Ascending aorta (tissue), 2 donors: Measurements from ENCODE around the gene SLC28A1. TPM values are rescaled to one million over a fixed set of nuclear protein-coding genes. Genes with fewer than 3 reads are reported as not detected.

Experiments used
- DNase-seq, 2 donors: peaks; one replicate each; pipeline ENCODE4 v3.0.0-alpha.2; 2019; ENCODE audit warnings: low spot score in 2 of 2
- H3K27ac ChIP-seq, 2 donors: fragments of 200-600 bp; sonication (generic); one replicate each; pipeline ENCODE4 v1.5.1; 2016 to 2017; ENCODE audit warnings: mild to moderate bottlenecking in 1 of 2
- H3K27me3 ChIP-seq: fragments of 200-600 bp; sonication (generic); one replicate; pipeline ENCODE4 v1.5.1; 2017
- H3K36me3 ChIP-seq, 2 donors: fragments of 200-600 bp; sonication (generic); one replicate each; pipeline ENCODE4 v1.5.1; 2016
- H3K4me1 ChIP-seq, 2 donors: fragments of 200-600 bp; sonication (generic); one replicate each; pipeline ENCODE4 v1.5.1; 2016 to 2017; ENCODE audit warnings: mild to moderate bottlenecking in 1 of 2
- H3K4me3 ChIP-seq, 2 donors: fragments of 200-600 bp; sonication (generic); one replicate each; pipeline ENCODE4 v1.5.1; 2016 to 2017; ENCODE audit warnings: mild to moderate bottlenecking in 1 of 2
- H3K9me3 ChIP-seq, 2 donors: fragments of 200-600 bp; sonication (generic); one replicate each; pipeline ENCODE4 v1.5.1; 2016
- intact Hi-C: fragments of 100-400 bp; cut with DNase I; formaldehyde crosslinking; loops from one replicate; pipeline ENCODE4 v1.15.1; 2023
- total RNA-seq: library from RNA; depleted of rRNA; stranded (reverse); fragments of >200 nt; gene quantifications from one replicate; pipeline ENCODE4 v1.1.0, GENCODE V29; 2016
- TF ChIP-seq, protein P1 (sequence below), 3 experiments: fragments of 200-600 bp in 2 of 3; fragments of 450-650 bp in 1 of 3; sonication (generic) in 2 of 3; IDR thresholded peaks; one replicate each; pipeline ENCODE4 v1.5.1; 2016 to 2019; ENCODE audit warnings: antibody characterized with exemption in 3 of 3, mild to moderate bottlenecking in 1 of 3, moderate library complexity in 1 of 3

Gene SLC28A1
- total RNA-seq, 1 donor from 2014 or later, result not detected

DNA sequence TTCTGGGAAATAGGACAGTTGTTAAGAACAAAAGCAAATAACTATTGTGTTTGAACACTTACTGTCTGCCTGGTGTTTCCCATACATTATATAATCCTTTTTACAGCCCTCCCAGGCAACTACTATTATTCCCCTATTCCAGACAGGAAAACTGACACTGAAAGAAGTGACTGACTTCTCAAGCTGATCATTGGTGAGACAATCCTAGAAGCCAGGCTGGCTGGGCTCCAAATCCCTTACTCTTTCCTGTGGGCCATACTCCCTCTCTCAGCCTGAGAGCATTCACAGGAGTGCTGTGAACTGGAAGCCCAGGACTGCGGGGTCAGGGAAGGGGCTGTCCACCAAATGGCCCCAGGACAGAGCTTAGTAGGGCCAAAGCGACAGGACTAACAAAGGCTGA, 58.0 kb downstream of the SLC28A1 start:
- H3K9me3 ChIP-seq, result no peaks in the 10 kb centered on the region
- H3K27ac ChIP-seq, result no peak overlapping the region
- TF ChIP-seq, protein P1, sequence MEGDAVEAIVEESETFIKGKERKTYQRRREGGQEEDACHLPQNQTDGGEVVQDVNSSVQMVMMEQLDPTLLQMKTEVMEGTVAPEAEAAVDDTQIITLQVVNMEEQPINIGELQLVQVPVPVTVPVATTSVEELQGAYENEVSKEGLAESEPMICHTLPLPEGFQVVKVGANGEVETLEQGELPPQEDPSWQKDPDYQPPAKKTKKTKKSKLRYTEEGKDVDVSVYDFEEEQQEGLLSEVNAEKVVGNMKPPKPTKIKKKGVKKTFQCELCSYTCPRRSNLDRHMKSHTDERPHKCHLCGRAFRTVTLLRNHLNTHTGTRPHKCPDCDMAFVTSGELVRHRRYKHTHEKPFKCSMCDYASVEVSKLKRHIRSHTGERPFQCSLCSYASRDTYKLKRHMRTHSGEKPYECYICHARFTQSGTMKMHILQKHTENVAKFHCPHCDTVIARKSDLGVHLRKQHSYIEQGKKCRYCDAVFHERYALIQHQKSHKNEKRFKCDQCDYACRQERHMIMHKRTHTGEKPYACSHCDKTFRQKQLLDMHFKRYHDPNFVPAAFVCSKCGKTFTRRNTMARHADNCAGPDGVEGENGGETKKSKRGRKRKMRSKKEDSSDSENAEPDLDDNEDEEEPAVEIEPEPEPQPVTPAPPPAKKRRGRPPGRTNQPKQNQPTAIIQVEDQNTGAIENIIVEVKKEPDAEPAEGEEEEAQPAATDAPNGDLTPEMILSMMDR (IDR thresholded peaks at IDR 0.05), result no peak
- H3K36me3 ChIP-seq, result no peaks in the 10 kb centered on the region
- intact Hi-C loops, result no loop called here
- no peaks in the 10 kb centered on the region for H3K4me1 ChIP-seq
- no peak for DNase-seq
- H3K27me3 ChIP-seq, result no peaks in the 10 kb centered on the region
- H3K4me3 ChIP-seq, result no peak overlapping the region

DNA sequence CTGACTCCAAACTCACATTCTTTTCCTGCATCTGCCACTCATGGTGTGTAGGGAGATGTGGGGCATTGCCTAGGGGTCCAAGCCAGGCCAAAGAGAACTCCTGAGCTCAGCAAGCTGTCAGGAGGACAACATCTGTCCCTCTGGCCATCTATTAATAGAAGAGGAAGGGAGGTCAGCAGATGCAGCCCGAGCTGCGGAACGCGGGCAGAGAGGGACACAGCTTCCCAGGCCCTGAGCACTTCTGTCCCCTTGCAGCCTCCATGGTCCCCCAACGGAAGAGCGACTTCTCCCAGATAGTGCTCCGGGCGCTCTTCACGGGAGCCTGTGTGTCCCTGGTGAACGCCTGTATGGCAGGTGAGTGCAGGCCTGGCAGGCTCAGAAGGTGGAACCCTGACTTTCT, 59.8 kb downstream of the SLC28A1 start:
- intact Hi-C loops, result no loop called here
- Histone ChIP-seq H3K27me3 (no peaks in the 10 kb centered on the region), H3K9me3 (no peaks in the 10 kb centered on the region), H3K4me3 (no peak overlapping the region), H3K27ac (no peak overlapping the region), H3K36me3 (no peaks in the 10 kb centered on the region), H3K4me1 (peaks cover 0 to 11% of the 10 kb centered on the region in 2 donors)
- TF ChIP-seq, protein P1 (IDR thresholded peaks at IDR 0.05), result no peak
- no peak for DNase-seq

DNA sequence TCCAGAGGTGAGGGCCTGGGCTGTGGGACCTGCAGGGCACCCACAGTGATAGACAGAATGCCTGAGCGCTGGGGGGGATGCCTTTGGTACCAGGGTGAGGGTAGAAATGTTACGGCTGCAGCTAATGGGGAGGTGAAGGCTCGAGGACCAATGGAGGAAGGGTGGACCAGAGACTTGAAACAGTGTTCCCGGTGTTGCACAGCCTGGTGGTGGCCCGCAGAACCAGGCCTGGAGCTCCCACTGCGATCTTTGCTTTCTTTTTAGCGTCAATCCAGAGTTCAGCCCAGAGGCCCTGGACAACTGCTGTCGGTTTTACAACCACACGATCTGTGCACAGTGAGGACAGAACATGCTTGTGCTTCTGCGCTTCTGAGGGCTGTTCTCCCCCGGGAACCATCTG, 60.4 kb downstream of the SLC28A1 start:
- no peaks in the 10 kb centered on the region for H3K27me3 ChIP-seq
- H3K4me3 ChIP-seq, result no peak overlapping the region
- no peaks in the 10 kb centered on the region for H3K9me3 ChIP-seq
- H3K36me3 ChIP-seq, result no peaks in the 10 kb centered on the region
- peaks cover 0 to 11% of the 10 kb centered on the region in 2 donors for H3K4me1 ChIP-seq
- no peak overlapping the region for H3K27ac ChIP-seq
- no peak for DNase-seq
- intact Hi-C loops, result no loop called here
- TF ChIP-seq, protein P1 (IDR thresholded peaks at IDR 0.05), result no peak

DNA sequence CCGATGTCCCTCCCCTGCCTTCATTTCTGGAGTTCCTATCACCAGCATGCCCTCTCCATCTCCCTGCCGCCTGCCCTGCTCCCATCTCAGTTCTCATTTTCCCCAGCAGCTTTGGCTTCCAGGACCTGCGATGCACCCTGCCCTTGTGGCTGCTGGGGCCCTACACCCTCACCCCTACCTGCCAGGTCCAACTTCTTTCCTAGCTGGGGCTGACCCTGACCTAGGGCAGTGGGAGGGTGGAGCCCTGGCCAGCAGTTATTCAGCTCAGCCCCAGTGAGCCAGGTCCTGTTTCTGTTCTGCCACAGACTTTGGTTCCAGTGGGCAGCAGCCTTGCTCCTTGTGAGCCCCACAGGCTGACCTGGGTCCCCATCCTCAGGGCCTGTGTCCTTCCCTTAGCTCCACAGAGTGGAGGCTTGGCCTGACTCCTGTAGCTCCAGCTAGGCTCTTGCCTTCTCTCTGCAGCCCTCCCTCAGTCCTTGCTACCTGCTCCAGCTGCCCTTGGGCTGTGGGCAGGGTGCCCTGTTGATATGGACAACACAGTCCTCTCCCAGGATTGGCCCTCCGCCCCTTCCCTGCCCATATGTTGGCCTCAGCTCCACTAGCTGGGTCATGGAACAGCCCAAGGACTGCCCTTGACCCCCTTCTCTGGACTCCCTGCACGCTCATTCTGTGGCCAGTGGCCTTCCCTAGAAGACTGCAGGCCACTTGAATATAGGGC, 62.5 kb downstream of the SLC28A1 start:
- Histone ChIP-seq H3K4me3 (no peak overlapping the region), H3K27ac (peak overlapping the region in 1 of 2 donors; percentile 79), H3K9me3 (no peaks in the 10 kb centered on the region), H3K27me3 (no peaks in the 10 kb centered on the region), H3K4me1 (peaks cover 2 to 17% of the 10 kb centered on the region in 2 donors), H3K36me3 (no peaks in the 10 kb centered on the region)
- TF ChIP-seq, protein P1 (IDR thresholded peaks at IDR 0.05), result no peak
- intact Hi-C loops, result no loop called here
- no peak for DNase-seq

DNA sequence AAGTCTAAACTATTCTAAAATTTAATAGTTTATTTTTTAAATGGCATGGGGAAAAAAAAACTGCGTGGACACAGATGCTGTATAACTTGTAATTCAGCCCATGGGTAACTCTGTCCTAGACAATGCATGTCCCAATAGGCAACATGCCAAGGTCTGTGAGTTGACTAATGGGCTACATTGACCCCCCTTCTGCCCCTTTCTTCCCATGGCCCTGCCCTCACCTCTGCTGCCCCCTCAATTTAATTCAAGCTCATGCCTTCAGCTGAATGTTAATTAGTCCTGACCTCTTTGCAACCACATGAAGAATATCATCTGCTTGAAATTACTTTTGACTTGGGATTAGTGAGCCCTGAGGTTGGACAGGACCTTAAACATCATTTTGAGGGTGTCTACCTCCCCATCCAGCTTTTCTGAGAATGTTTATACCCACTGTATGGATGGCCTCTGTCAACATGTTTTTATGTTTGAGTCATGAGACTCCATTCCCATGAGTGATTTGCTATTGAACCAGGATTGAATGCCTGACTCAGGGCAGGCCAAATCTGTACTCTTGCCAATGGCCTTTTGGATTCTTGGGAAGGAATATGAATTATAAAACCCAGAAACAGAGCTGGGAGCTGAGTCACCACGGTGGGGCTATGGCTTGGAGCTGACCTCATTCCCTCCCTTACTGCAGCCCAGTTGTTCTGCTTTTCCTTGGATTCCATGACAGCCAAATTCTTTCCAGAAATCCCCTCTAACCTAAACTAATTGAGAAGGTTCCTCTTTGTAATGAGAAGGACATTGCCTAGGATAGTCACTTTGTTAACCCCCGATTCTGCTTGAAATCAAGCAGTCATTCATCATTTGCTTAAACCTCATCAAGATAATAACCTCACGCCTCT, 63.7 kb downstream of the SLC28A1 start:
- peak in 1 of 2 donors; percentile 85 for DNase-seq
- peaks cover 2 to 17% of the 10 kb centered on the region in 2 donors for H3K4me1 ChIP-seq
- H3K9me3 ChIP-seq, result no peaks in the 10 kb centered on the region
- intact Hi-C loops, result no loop called here
- TF ChIP-seq, protein P1 (IDR thresholded peaks at IDR 0.05), result no peak
- H3K36me3 ChIP-seq, result no peaks in the 10 kb centered on the region
- peak overlapping the region; percentile 62 to 79 for H3K27ac ChIP-seq
- H3K27me3 ChIP-seq, result no peaks in the 10 kb centered on the region
- H3K4me3 ChIP-seq, result no peak overlapping the region
